Measurements from ENCODE around the gene CEMIP2. TPM values are rescaled to one million over a fixed set of nuclear protein-coding genes. Genes with fewer than 3 reads are reported as not detected.

CEMIP2 gene
- total RNA-seq, 1 experiment from 2014 or later = 21.5 TPM

DNA sequence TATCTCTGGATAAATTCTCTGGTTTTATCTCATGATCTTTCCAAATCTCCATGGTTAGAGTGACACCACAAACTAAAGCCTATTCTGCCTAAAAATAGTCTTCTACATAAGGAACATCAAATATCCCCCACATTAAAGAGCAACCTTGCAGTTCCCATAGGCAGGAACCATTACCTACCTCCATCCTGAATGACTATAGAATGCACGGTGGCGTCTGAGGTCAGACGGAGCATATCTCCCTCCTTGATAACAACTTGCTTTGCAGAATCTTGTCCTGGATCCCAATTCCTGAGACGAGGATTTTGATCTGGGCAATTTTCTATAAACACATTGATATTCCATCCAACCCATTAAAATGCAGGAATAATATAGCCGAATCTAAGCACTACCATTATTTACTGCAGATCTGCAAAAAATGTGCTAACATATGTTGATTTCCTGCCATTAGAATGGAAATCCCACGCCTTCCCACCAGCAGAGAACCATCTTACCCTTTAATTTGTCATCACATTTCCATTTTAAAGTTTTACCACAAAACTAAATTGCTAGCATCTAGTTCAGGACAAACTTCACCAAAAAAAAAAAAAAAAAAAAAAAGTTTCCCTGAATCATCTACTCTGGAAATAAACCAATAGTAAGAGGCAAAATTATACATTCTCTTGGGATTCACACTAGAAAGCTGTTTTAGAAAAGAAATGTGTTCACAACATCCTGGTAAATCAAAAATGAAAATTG lies 22.1 kb downstream of the CEMIP2 start:
- DNase-seq (ENCODE audit: low read depth) = no peak

GRCh38 chr9:71744754-71745521 lies 23.4 kb downstream of the CEMIP2 start:
- no peak for DNase-seq (ENCODE audit: low read depth)

- no peak for DNase-seq (ENCODE audit: low read depth)
These were observed 24.4 kb downstream of the CEMIP2 start for GRCh38 chr9:71743882-71744281.

- peak; percentile 68 for DNase-seq (ENCODE audit: low read depth)
These were observed 25.1 kb downstream of the CEMIP2 start for GRCh38 chr9:71743217-71743705.

DNA sequence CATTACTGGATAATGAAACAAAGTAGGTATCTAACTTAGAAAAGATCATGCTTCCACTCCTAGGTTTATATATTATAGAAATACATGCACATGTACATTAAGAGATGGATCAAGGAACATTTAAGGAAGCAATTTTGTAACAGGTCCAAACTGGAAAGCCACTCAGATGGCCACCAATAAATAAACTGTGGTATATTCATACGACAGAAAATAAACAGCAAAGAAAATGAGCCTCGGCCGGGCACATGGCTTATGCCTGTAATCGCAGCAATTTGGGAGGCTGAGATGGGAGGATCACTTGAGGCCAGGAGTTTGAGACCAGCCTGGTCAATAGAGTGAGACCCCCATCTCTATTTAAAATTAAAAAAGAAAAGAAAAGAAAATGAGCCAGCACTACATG lies 25.6 kb downstream of the CEMIP2 start:
- no peak for DNase-seq (ENCODE audit: low read depth)

DNA sequence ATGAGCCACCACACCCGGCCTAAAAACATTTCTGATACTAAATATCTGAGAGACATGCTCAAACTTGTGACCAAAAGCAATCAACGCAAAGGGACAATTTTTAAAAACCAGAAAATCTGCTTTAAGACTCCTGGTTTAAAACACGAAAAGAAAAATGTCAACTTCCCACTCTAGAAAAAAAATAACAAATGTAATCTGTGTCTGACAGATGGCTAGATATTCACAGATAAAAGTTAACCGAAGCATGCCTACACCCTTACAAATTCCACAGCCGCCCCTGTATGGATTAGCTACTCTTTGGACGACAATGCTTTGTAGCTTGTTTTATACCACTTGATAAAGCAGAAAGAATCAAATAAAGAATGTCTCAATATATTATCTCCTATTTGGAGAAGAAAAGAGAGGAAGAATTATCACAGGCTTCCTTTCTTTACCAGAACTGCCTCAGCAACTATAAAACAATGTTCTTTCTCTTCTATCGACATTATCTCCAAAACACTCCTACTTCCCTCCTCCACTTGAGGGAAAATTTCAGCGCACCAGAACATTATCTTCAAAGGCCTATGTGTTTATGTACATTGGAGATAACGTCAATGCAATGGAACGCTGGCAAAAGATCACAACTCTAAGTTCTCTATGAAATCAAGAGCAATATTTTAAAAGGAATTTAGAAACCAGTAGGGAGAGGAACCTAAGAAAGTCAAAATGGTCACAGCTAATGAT lies 26.2 kb downstream of the CEMIP2 start:
- peak; percentile 55 for DNase-seq (ENCODE audit: low read depth)

- no peak for DNase-seq (ENCODE audit: low read depth)
These were observed 28.1 kb downstream of the CEMIP2 start for GRCh38 chr9:71740199-71740598.

- peak; percentile 34 for DNase-seq (ENCODE audit: low read depth)
These were observed 30.9 kb downstream of the CEMIP2 start for GRCh38 chr9:71737455-71737854.

- DNase-seq (ENCODE audit: low read depth) = no peak
These were observed 32.1 kb downstream of the CEMIP2 start for GRCh38 chr9:71736236-71736635.

DNA sequence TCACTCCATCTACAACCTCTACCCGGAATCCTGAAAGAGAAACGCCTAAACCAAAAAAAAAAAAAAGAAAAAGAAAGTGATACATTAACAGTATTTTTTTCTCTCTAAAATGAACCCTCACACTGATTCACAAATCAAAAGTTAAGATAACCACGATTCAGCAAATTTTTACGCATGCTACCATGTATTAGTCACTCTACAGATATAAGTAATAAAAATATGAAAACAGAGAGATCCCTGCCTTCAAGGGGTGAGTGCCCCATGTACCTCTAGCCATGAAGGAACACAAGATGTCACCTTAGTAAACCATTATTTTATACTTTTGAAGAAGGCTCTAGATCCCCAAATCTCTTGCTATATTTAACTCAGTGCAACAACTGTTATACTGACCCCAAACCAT lies 33.4 kb downstream of the CEMIP2 start:
- no peak for DNase-seq (ENCODE audit: low read depth)

DNA sequence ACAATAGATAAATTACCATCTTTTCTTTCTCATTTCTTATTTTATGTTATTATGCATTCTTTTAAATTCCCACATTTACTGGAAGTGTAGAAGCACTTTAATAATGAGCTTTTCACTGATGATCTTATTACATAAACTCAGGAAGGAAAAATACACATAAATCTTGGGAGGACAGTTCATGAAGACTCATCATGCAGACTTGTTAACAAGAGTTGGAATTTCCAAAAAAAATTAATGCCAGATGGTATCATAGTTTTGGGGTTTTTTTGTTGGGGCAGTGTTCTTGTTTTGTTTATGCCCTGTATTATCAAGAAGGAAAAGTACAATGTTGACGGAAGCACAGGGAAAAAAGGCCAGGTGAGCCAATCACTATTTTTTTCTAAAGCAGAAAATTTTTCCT lies 35.1 kb downstream of the CEMIP2 start:
- no peak for DNase-seq (ENCODE audit: low read depth)

- DNase-seq (ENCODE audit: low read depth) = peak; percentile 11
These were observed 38.3 kb downstream of the CEMIP2 start for GRCh38 chr9:71729816-71730526.

GRCh38 chr9:71726723-71727122 lies 41.6 kb downstream of the CEMIP2 start:
- no peak for DNase-seq (ENCODE audit: low read depth)

DNA sequence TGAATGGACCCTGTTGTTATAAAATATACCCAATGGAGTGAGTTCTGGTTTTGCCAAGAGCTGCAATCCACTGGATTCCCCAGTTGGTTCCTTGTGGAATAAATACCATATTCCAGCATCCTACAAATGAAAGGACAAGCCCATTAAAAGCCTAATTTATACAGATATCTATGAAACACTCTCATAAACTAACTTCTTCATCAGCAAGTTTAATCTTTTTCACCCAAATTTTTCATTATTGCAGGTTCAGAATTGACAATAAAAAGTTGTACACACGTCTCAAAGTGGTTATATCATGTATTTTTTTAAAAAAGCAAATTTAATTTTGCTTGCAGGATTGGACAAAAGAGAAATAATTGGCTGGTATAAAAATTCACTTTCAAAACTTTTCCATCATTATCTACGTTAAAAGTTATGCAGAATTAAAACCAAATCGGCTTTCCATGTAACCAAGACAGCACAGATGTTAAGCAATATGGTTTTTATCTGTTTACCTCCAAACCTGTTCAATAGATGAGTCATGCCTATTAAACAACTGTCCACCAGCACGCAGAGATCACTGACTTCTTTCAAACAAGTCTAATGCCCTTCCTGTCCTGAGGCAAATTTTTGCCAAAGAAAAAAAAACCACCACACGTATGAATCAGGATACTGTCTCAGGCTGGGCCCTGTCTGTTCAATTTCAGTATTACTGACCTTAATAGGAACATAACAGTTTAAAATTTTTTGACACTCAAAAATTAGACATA lies 42.5 kb downstream of the CEMIP2 start:
- peak; percentile 66 for DNase-seq (ENCODE audit: low read depth)

DNA sequence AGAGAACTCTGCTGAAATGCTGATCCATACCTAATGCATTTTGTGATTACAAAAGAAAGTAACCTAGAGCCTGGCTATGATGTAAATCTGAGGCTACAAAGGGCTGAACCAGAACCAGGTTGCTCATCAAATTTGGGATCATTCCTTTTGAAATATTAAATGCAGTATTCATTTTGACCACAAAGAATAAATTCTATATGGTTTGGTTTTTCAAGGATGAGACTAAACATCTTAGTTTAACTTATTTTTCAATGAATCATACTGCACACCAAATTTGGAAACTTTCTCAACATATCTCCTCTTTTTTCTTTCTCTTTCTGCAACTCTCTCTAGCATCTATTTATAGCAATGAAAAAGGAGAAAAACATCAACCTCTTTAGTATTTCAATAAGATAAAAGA lies 46.5 kb downstream of the CEMIP2 start:
- DNase-seq (ENCODE audit: low read depth) = no peak

- no peak for DNase-seq (ENCODE audit: low read depth)
These were observed 48.8 kb downstream of the CEMIP2 start for GRCh38 chr9:71719562-71719961.

DNA sequence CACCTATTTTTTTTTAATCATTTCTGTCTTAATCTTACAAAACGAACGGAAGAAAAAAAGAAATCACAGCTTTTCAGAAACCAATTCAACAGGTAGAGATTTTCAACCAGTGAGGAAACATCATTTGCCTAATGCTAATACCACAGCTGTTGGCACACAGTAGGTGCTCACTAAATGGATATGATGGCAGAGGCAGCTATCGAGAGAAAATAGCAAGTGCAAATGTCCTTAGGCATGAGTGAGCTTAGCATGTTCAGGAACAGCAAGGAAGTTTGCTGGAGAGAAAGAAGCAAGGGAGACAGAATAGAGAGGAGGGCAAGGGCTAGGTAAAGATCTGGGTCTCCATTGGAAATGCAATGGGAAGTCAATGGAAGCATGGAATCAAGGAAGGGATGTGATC lies 49.2 kb downstream of the CEMIP2 start:
- DNase-seq (ENCODE audit: low read depth) = no peak

DNA sequence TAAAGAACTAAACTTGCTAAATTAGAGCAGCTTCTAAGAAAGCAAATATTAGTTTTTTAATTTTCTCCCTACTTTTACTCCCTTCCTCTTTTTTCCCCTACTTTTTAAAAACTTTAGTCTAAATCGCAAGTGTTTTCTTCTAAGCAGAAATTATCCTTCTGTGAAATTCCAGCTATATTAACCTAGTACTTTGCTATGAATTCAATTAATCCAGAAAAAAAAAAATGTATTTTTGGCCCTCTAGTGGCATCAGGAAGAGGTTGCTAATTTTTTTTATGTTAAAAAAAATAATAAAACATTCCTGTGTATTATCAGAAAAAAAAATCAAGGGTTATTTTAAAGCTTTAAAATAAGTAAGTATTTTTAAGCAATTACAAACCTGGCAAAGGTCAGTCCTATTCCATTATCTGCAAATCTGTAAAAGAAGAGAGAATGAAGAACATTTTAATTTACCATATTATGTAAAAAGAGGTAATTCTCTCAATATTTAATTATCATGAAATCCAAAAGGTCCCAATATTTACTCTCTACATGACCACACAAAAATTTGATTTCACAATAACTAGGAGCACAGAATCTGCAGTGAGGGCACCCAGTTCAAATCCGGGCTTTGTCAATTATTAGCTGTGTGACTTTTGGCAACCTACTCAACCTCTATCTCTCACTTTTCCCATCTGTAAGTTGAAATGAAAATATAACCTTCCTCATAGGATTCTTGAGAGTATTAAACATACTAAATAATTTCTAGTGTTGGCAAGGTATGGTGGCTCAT lies 52.0 kb downstream of the CEMIP2 start:
- DNase-seq (ENCODE audit: low read depth) = no peak

DNA sequence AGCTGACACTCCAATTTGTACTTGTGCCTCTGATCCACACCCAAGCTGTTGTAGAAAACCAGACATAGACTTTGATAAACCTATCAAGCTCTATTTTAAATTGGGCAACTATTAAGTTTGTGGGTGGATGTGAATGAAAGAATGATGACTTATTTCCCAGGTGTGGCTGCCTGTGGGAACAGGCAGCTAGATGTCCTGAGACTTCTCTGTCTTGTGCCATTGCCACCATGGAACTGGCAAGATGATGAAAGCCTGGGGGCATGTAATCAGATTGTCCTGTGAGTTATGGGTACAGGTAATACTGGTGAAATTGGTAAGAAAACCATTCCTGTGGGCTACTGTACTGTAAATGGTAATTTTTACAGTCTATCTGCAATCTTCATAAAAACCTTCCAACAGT lies 57.5 kb downstream of the CEMIP2 start:
- DNase-seq (ENCODE audit: low read depth) = no peak

DNA sequence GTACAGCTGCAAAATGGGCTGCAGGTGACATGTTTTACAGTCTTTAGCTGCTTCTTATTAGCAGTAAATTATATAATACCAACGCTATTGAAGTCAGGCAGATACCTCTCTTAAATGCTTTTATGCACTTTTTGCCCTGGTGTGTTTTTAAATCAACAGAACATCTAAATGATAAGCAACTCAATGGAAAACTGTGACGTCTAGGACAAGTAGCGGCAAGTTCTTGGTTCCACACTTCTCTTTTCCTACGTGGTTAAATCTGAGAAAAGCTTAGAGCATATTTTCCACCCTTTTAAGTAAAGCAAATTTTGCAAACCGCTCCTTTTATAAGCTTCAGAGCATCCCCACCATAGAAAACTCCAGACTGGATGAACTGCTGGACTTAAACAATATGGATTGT lies 58.1 kb downstream of the CEMIP2 start:
- DNase-seq (ENCODE audit: low read depth) = no peak
